Motor neuron (in vitro differentiated cells): Measurements from ENCODE around the gene SRCIN1. TPM values are rescaled to one million over a fixed set of nuclear protein-coding genes. Genes with fewer than 3 reads are reported as not detected.

ENCODE experiments used
- ATAC-seq, 8 experiments: fragments of 200-7000 bp; cut with Tn5 transposase; replicated peaks in 6 of 8; 2 replicates each; pipeline ENCODE4 v1.8.0; 2021; ENCODE audit warnings: mild to moderate bottlenecking in 8 of 8, moderate library complexity in 8 of 8
- H3K27ac ChIP-seq, 2 donors: fragments of 250-450 bp; sonication (Bioruptor Pico); 2 replicates each; pipeline ENCODE4 v1.9.0; 2021; ENCODE audit warnings: antibody characterized with exemption in 2 of 2, mild to moderate bottlenecking in 2 of 2, moderate library complexity in 1 of 2
- H3K4me1 ChIP-seq, 2 donors: fragments of 250-450 bp; sonication (Bioruptor Pico); replicated peaks in 1 of 2; 2 replicates each; pipeline ENCODE4 v1.6.1; 2021; ENCODE audit warnings: antibody characterized with exemption in 2 of 2, mild to moderate bottlenecking in 2 of 2, moderate library complexity in 1 of 2
- H3K4me3 ChIP-seq, 5 donors: fragments of 250-450 bp; sonication (Bioruptor Pico); 2 replicates each; pipeline ENCODE4 v1.9.0; 2021; ENCODE audit warnings: antibody characterized with exemption in 5 of 5, mild to moderate bottlenecking in 5 of 5, moderate library complexity in 4 of 5
- WGBS, 10 experiments: fragments of 450-650 bp; shearing (Covaris generic); methylation state at CpG; one replicate each; pipeline ENCODE4 v1.0.0; 2022; 5-methylcytosine and 5-hydroxymethylcytosine counted together
- in situ Hi-C, 9 experiments: fragments of 400-800 bp; cut with MboI; loops; one replicate each; pipeline ENCODE4 v1.15.0; 2021; ENCODE audit warnings: low sequenced_read_pairs in 9 of 9, low pct_unique_long_range_greater_than_20kb in 2 of 9; ENCODE audit not compliant: unreplicated experiment in 9 of 9
- total RNA-seq, 8 experiments: library from RNA; unstranded; fragments of 300-600 nt; gene quantifications; 2 replicates each; pipeline versions ENCODE4 v1.2.3 to v1.2.4, GENCODE V29; 2022

Gene SRCIN1
- total RNA-seq, 8 experiments from 2014 or later, result 0.71 to 21.2 (median 14.9) TPM

DNA sequence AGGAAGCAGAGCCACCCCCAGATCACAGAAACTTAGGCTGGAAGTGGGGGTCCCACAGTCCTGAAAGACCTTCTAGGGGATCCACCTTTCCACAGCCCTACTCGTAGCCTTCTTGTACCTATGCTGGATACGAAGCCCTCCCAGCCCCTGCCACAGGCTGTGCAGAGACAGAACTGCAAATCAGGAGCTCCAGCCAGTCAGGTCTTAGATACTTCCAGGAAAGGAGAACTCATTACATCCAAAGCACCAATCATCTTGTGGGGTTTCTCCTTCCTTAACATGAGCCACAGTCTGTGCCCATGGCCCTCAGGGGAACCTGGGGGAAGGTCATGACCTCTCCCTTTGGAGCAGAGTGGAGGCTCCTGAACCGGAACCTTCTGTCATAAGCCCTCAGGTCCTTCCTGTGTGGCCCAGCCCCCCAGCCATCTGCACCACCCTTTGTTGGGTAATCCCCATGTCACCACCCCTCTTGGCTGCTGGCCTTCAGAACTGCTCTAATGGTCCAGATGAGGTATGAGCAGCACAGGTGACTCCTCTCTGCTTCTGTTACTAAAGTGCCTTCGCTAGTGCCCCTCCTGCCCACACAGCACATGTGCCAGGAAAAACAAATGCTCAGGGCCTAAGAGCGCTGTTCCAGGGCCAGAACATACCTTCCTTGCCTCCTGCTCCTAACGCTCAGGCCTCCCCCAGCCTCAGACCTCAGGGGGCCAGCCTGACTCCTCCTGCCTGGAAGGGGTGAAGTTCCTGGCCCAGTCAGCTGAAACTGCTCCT, 14.6 kb downstream of the SRCIN1 start:
- peak in 3 of 8 experiments; percentile 53 to 62 (median 56) for ATAC-seq
- no peak overlapping the region for H3K4me3 ChIP-seq
- WGBS, 10 experiments, result 47 to 94% (median 70%) methylated on average over 1 to 4 of the region's 6 CpGs; no CpG with 5 or more reads in 4 of the 10 experiments
- peaks cover 24 to 31% of the 10 kb centered on the region in 2 donors for H3K4me1 ChIP-seq
- H3K27ac ChIP-seq, result peak overlapping the region in 1 of 2 donors; percentile 51
- in situ Hi-C loops, result no loop called here

DNA sequence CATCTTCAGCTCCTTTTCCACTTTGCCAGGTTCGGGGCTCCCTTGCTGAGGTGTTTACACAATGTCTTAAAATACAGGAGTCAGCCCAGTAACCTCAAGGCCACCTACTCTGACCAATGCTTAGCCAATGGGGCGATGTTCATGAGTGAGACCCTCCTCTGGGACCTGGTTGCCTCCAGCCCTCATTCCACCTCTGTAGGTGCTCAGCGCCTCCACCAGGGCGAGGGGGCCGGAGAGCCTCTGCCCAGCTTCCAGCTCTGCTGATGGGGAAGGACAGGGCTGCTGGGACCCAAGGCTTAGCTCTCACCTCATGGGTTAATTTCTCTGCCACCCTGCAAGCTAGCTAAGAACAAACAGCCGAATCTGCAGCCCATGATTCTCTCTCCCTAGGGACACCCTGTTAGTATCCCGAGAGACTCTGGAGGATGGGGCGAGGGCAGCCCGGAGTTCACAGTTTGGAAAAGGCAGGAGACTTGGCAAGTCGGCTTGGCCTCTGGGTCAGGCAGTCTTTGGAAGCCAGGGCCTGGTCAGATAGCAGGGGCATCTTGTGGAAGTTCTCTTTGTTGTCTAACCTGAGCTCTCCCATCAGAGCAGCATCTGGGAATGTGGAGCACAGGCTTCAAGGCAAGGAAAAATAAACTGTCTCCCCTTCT, 16.2 kb downstream of the SRCIN1 start:
- H3K4me3 ChIP-seq, result no peak overlapping the region
- in situ Hi-C loops, result no loop called here
- peaks cover 35 to 47% of the 10 kb centered on the region in 2 donors for H3K4me1 ChIP-seq
- ATAC-seq, result no peak
- no peak overlapping the region for H3K27ac ChIP-seq
- 17 to 100% (median 85%) methylated on average over 1 to 5 of the region's 10 CpGs; no CpG with 5 or more reads in 3 of the 10 experiments for WGBS, 10 experiments

DNA sequence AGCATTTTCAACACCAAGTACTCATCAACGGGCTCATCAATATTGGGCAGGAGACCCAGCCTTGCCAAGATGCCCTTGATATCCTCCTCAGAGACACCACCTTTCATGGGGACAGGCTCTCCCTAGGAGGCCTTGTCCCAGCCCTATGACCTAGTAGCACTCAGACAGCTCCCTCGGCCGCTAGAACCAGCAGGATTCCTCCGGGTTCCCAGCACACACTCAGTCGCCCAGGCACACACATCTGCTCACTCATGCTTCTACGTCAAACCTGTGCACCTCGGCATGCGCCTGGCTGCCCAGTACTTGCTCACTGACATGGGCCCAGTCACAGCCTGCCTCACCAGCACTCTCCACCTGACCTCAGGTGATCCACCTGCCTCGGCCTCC, 17.0 kb downstream of the SRCIN1 start:
- in situ Hi-C loops, result no loop called here
- no peak overlapping the region for H3K27ac ChIP-seq
- H3K4me3 ChIP-seq, result no peak overlapping the region
- 80 to 100% methylated on average over 1 to 2 of the region's 9 CpGs; no CpG with 5 or more reads in 8 of the 10 experiments for WGBS, 10 experiments
- H3K4me1 ChIP-seq, result peaks cover 44 to 55% of the 10 kb centered on the region in 2 donors
- ATAC-seq, result no peak

DNA sequence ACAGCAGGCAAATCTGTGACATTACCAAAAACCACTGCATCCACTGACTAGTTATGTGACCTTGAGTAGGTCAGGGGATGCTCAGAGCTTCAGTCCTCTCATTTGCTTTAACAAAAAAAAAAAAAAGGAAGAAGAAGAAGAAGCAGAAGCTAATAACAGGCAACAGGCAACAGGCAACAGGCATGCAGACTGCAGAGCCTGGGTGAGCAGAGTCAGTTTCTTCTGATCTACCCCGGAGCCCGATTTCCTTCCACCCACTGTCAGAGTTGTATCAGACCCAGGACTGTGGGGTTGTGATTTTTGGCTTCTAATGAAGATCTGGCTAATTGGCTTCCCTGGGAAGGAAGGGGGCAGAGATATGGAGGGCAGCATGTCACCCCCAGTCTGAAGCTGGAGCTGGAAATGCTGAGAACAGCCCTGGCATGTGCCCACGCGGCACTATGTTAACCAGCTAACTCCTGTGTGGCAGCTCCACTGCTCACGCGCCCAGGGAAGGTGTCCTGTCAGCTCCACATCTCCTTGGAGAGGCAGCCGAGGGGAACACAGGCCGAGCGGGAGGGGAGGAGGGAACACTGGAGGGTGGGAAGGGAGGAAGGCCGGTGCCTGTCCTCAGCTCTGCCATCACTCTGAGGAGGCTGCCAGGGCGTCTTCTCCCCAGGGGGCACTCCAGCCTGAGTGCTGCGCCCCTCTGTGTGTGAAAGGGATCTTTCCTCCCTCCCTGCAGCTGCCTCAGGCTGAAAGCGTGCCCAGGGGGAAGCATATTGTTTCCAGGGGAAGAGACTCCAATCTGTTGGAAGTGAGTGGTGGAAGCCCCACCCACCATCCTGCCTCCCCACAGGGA, 17.6 kb downstream of the SRCIN1 start:
- peak in 3 of 8 experiments; percentile 9 to 15 (median 12) for ATAC-seq
- H3K4me3 ChIP-seq, result no peak overlapping the region
- WGBS, 10 experiments, result 74% methylated on average over 6 of the region's 13 CpGs; no CpG with 5 or more reads in 9 of the 10 experiments
- H3K27ac ChIP-seq, result no peak overlapping the region
- H3K4me1 ChIP-seq, result peaks cover 46 to 60% of the 10 kb centered on the region in 2 donors
- in situ Hi-C loops, result no loop called here

DNA sequence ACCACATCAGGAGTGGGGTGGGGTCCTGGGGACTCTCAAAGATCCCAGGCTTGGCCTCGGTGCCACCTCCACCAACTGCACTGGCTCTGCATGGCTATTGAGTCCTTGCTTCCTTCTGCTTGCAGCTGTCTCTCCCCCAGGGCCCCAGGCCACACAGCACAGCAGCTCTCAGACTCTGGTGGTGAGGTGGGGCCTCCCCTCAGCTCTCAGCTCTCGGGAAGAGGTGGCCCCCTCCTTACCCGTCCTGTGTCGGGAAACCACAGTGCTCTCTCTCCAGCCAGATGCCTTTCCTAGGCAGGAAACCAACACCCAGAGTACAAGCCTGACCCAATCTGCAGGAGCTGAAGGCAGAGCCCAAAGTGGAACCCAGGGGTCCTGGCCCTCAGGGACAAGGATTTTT, 18.5 kb downstream of the SRCIN1 start:
- ATAC-seq, result no peak
- in situ Hi-C loops, result no loop called here
- Histone ChIP-seq H3K27ac (no peak overlapping the region), H3K4me1 (peaks cover 49 to 62% of the 10 kb centered on the region in 2 donors), H3K4me3 (no peak overlapping the region)
- WGBS, 10 experiments, result 82 to 90% (median 83%) methylated on average over 1 to 3 of the region's 4 CpGs; no CpG with 5 or more reads in 7 of the 10 experiments

DNA sequence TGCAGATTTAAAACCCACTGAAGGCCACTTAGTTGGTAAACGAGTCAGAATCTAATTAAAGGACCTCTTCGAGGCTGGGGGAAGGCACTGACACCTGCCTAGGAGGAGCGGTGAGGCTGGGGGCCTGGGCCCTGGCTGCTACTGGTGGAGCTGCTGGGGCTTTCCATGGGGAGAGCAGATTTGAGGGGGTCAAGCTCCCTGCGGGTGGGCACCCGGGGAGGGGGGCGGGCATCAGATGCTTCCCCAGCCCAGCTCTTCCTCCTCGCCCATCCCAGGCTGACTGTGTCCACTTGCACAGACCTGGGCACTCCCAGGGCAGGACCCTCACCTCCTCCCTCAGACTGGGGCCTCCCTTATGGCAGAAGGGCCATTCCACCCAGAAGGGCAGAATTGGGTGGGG, 19.0 kb downstream of the SRCIN1 start:
- H3K4me3 ChIP-seq, result no peak overlapping the region
- H3K27ac ChIP-seq, result no peak overlapping the region
- H3K4me1 ChIP-seq, result peaks cover 49 to 60% of the 10 kb centered on the region in 2 donors
- ATAC-seq, result no peak
- WGBS, 10 experiments, result 100% methylated on average over 1 of the region's 7 CpGs; no CpG with 5 or more reads in 9 of the 10 experiments
- in situ Hi-C loops, result no loop called here

DNA sequence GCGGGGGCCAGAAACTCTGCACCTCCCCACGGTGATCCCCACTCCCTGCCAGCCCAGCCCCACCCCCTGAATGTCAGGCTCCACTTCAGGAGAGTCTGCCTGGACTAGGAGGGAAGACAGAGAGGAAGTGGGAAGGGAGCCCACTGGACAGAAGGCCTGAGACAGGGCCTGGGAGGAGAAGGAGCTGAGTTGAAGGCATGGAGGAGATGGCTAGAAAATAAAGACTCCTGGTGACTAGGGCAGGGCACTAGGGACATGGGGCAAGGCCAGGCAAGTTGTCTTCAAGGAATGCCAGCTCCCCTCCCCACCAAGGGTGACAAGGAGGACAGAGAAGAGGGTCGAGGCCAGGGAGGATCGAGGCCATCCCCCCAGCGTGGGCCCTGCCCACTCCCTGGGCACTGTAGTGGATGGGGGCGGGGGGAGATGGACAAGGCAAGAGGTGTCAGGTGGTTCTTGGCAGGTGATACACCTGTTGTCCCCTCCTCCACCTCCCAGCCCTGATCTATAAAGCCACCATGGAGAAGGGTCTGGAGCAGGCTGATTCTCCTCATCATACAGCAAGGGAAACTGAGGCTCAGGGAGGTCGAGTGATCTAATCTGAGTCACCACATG, 19.7 kb downstream of the SRCIN1 start:
- Histone ChIP-seq H3K27ac (no peak overlapping the region), H3K4me1 (peaks cover 44 to 52% of the 10 kb centered on the region in 2 donors), H3K4me3 (no peak overlapping the region)
- ATAC-seq, result no peak
- WGBS, 10 experiments, result 0 to 48% (median 10%) methylated on average over 1 to 5 of the region's 7 CpGs; no CpG with 5 or more reads in 5 of the 10 experiments
- in situ Hi-C loops, result no loop called here

DNA sequence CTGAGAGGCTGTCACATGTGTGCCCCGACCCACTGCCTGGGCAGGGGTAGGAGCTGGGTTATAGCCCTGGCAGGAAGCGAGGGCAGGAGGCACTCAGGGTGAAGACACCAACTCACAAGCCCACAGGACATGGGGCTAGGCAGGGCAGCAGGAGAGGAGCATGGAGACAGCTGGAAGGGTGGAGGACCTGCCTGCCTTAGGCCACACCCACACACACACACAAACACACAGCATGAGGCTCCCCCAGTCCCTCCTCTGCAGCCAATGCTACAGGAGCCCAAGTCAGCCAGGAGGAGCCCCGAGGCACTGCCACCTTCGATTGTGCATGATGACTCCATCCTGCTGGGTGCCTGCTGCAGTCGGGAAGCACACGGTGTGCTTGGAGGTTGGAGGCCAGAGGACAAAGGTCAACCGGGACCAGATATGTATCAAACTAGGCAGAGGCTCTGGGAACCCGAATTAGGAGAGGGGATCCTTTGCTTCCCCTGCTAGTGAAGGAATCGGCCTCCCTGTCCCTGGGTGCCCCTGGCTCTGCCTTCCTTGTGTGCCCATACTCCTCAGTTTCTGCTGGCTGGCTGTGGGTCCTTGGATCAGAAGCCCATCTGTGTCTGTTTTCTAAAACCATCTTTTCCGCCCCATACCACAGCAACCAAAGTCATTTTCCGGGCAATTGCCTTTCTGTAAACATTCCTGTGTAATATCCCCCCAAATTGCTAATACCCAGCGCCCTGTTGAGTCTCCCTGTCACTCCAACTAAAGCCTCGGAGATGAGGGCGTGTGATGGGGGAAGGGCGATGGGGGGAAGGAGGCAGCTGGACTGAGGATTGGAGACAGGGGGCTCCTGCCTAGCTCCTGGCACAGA, 20.5 kb downstream of the SRCIN1 start:
- 0 to 60% (median 35%) methylated on average over 1 to 11 of the region's 15 CpGs; no CpG with 5 or more reads in 3 of the 10 experiments for WGBS, 10 experiments
- peaks cover 44 to 49% of the 10 kb centered on the region in 2 donors for H3K4me1 ChIP-seq
- H3K27ac ChIP-seq, result no peak overlapping the region
- no peak overlapping the region for H3K4me3 ChIP-seq
- peak; percentile 60 to 95 (median 80) for ATAC-seq
- in situ Hi-C loops, result no loop called here

DNA sequence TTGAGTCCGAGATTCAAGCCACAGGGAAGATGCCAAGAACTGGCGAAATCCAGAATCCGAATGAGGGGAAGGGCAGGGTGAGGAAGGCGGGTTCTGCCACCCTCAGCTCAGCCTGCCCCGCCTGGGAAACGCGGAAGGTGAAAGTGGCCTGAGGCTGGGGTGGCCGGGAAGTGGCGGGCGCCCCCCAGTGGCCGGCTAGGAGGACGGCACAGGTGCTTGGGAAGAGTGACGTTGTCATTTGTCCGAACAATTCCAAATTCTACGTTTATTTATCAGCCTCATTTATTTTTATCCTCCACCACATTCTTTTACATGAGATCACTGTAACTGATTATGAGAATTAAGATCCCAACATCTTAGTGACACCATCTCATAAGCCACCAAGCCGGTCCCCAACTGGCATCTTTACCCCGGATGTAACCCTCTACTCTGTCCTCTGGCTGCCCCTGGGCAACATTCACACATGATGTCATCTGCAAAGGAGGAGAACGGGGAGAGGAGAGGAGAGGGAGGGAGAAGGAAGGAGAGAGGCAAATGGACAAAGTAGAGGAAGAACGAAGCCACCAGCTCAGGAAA, 21.3 kb downstream of the SRCIN1 start:
- in situ Hi-C loops, result no loop called here
- peaks cover 53 to 56% of the 10 kb centered on the region in 2 donors for H3K4me1 ChIP-seq
- H3K4me3 ChIP-seq, result no peak overlapping the region
- ATAC-seq, result peak; percentile 65 to 90 (median 70)
- peak overlapping the region; percentile 33 to 53 for H3K27ac ChIP-seq
- 0 to 80% (median 24%) methylated on average over 1 to 12 of the region's 19 CpGs; no CpG with 5 or more reads in 3 of the 10 experiments for WGBS, 10 experiments

DNA sequence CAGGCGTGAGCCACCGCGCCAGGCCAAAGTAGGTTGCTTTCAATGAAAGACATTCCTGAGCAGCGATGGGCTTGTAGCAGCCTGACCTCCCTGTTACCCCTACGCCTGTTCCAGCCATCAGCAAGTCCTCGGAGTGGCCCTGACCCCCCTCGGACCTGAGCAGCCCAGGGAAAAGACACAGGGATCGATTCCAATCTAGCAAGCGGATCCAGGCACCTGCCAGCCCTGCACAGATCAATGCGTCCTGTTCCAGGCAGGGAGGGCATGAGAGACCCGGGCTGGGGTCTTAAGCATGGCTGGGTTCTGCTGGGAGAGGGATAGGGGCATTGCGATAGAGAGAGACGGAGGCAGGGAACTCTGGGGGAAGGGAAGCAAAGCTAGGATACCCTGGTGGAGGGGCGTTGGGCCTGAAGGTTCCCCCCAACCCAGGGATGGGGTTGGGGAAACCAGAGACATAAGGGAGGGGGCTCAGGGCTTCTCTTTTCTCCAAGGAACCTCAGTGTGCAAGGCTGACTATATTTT, 21.9 kb downstream of the SRCIN1 start:
- H3K27ac ChIP-seq, result peak overlapping the region; percentile 33 to 53
- in situ Hi-C loops, result no loop called here
- ATAC-seq, result no peak
- H3K4me3 ChIP-seq, result no peak overlapping the region
- WGBS, 10 experiments, result 0 to 93% (median 29%) methylated on average over 1 to 6 of the region's 14 CpGs; no CpG with 5 or more reads in 6 of the 10 experiments
- H3K4me1 ChIP-seq, result peaks cover 58 to 60% of the 10 kb centered on the region in 2 donors

DNA sequence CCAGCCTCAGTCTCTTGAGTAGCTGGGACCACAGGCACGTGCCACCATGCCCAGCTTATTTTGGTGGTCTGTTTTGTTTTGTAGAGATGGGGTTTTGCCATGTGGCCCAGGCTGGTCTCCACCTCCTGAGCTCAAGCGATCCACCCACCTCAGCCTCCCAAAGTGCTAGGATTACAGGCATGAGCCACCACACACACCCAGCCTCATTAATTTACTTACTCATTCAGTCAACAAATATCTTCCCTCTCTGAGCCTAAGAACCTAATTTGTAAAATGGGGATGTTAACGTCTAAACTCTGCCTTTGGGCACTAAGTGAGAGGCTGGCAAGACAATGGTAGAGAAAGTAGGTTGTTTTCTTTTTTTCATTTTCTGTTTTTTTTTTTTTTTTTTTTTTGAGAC, 22.6 kb downstream of the SRCIN1 start:
- WGBS, 10 experiments, result 26 to 100% (median 80%) methylated on average over 1 to 3 of the region's 3 CpGs; no CpG with 5 or more reads in 1 of the 10 experiments
- H3K4me1 ChIP-seq, result peaks cover 59 to 60% of the 10 kb centered on the region in 2 donors
- no peak overlapping the region for H3K4me3 ChIP-seq
- no peak for ATAC-seq
- in situ Hi-C loops, result no loop called here
- no peak overlapping the region for H3K27ac ChIP-seq
